SK-N-SH treated with all-trans-retinoic acid at 6 μM for 48 hours (cell line): Measurements from ENCODE around the gene MOSMO.

Source experiments
- OSR1 ChIP-seq: fragments of 250-450 bp; sonication (Bioruptor Pico); IDR thresholded peaks from 2 replicates; pipeline ENCODE4 v1.8.0; 2022; ENCODE audit warnings: moderate library complexity, mild to moderate bottlenecking, inconsistent platforms
- RARB ChIP-seq: fragments of 250-450 bp; sonication (Bioruptor Pico); IDR thresholded peaks from 2 replicates; pipeline ENCODE4 v1.8.0; 2021; ENCODE audit warnings: mild to moderate bottlenecking, moderate library complexity
- SNAI2 ChIP-seq: fragments of 250-450 bp; sonication (Bioruptor Pico); IDR thresholded peaks from 2 replicates; pipeline ENCODE4 v1.5.0; 2020; ENCODE audit warnings: mild to moderate bottlenecking, moderate library complexity
- ZNF8 ChIP-seq: fragments of 450-650 bp; formaldehyde crosslinking; IDR thresholded peaks from 2 replicates; pipeline ENCODE4 v1.5.0; 2020; ENCODE audit warnings: mild to moderate bottlenecking, moderate library complexity
- TF ChIP-seq, protein P1 (sequence below): fragments of 250-450 bp; sonication (Bioruptor Pico); IDR thresholded peaks from 2 replicates; pipeline ENCODE4 v1.8.0; 2021; ENCODE audit warnings: low read depth, mild to moderate bottlenecking, moderate library complexity, borderline replicate concordance
- TF ChIP-seq, protein P2 (sequence below): fragments of 250-450 bp; sonication (Bioruptor Pico); IDR thresholded peaks from 2 replicates; pipeline ENCODE4 v1.5.0; 2020; ENCODE audit warnings: mild to moderate bottlenecking, moderate library complexity
- TF ChIP-seq, protein P3 (sequence below): fragments of 250-450 bp; sonication (Bioruptor Pico); IDR thresholded peaks from 2 replicates; pipeline ENCODE4 v1.8.0; 2020; ENCODE audit warnings: mild to moderate bottlenecking, moderate library complexity, borderline replicate concordance

DNA sequence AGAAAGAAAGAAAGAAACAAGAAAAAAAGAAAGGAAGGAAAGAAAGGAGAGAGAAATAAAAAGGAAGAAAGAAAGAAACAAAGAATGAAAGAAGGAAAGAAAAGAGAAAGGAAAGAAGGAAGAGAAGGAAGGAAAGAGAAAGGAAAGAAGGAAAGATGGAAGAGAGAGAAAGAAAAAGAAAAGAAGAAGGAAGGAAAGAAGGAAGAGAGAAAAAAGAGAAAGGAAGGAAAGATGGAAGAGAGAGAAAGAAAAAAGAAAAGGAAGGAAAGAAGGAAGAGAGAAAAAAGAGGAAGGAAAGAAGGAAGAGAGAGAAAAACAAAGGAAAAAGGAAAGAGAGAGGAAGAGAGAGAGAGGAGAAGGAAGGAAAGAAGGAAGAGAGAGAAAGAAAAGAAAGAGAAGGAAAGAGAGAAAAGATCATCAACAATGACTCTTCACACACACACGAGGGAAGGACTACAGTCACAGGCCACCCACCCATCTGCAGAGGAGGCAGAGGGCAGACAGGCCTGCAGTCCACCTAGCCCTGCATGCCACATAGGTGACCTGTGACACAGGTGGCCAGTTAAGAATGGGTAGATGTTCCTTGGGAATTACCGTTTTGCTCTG lies 108.3 kb downstream of the MOSMO start:
- TF ChIP-seq, protein P1, sequence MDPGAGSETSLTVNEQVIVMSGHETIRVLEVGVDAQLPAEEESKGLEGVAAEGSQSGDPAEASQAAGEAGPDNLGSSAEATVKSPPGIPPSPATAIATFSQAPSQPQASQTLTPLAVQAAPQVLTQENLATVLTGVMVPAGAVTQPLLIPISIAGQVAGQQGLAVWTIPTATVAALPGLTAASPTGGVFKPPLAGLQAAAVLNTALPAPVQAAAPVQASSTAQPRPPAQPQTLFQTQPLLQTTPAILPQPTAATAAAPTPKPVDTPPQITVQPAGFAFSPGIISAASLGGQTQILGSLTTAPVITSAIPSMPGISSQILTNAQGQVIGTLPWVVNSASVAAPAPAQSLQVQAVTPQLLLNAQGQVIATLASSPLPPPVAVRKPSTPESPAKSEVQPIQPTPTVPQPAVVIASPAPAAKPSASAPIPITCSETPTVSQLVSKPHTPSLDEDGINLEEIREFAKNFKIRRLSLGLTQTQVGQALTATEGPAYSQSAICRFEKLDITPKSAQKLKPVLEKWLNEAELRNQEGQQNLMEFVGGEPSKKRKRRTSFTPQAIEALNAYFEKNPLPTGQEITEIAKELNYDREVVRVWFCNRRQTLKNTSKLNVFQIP (CRISPR knock-in tag), result no peak
- TF ChIP-seq OSR1 (CRISPR knock-in tag), result no peak
- TF ChIP-seq, protein P2, sequence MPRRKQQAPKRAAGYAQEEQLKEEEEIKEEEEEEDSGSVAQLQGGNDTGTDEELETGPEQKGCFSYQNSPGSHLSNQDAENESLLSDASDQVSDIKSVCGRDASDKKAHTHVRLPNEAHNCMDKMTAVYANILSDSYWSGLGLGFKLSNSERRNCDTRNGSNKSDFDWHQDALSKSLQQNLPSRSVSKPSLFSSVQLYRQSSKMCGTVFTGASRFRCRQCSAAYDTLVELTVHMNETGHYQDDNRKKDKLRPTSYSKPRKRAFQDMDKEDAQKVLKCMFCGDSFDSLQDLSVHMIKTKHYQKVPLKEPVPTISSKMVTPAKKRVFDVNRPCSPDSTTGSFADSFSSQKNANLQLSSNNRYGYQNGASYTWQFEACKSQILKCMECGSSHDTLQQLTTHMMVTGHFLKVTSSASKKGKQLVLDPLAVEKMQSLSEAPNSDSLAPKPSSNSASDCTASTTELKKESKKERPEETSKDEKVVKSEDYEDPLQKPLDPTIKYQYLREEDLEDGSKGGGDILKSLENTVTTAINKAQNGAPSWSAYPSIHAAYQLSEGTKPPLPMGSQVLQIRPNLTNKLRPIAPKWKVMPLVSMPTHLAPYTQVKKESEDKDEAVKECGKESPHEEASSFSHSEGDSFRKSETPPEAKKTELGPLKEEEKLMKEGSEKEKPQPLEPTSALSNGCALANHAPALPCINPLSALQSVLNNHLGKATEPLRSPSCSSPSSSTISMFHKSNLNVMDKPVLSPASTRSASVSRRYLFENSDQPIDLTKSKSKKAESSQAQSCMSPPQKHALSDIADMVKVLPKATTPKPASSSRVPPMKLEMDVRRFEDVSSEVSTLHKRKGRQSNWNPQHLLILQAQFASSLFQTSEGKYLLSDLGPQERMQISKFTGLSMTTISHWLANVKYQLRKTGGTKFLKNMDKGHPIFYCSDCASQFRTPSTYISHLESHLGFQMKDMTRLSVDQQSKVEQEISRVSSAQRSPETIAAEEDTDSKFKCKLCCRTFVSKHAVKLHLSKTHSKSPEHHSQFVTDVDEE, result no peak
- no peak for TF ChIP-seq RARB (CRISPR knock-in tag)
- no peak for TF ChIP-seq ZNF8 (CRISPR knock-in tag)
- TF ChIP-seq SNAI2 (CRISPR knock-in tag), result no peak
- TF ChIP-seq, protein P3, sequence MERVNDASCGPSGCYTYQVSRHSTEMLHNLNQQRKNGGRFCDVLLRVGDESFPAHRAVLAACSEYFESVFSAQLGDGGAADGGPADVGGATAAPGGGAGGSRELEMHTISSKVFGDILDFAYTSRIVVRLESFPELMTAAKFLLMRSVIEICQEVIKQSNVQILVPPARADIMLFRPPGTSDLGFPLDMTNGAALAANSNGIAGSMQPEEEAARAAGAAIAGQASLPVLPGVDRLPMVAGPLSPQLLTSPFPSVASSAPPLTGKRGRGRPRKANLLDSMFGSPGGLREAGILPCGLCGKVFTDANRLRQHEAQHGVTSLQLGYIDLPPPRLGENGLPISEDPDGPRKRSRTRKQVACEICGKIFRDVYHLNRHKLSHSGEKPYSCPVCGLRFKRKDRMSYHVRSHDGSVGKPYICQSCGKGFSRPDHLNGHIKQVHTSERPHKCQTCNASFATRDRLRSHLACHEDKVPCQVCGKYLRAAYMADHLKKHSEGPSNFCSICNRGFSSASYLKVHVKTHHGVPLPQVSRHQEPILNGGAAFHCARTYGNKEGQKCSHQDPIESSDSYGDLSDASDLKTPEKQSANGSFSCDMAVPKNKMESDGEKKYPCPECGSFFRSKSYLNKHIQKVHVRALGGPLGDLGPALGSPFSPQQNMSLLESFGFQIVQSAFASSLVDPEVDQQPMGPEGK, result no peak
